ENCODE measurements around the gene SETX.

The SETX gene

DNA sequence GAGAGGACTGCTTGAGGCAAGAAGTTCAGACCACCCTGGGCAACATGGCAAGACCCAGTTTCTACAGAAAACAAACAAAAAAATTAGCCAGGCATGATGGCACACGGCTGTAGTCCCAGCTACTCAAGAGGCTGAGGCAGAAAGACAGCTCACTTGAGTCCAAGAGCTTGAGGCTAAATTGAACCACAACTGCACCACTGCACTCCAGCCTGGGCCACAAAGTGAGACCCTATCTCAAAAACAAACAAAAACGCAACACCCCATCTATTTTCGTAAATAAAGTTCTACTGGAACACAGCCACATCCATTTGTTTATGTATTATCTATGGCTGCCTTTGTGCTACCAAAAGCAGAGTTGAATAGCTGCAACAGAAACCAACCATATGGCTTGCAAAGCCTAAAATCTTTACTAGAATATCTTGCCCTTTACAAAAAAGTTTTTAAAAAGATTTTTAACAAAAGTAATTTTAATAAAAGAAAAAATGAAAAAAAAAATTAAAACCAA is 67.5 kb downstream of the SETX start:
- no peak for DNase-seq (ENCODE audit: low read depth in 1 of 2, low spot score in 1 of 2)

GRCh38 chr9:132283863-132284262 is 70.9 kb downstream of the SETX start:
- DNase-seq (ENCODE audit: low read depth in 1 of 2, low spot score in 1 of 2), result no peak

DNA sequence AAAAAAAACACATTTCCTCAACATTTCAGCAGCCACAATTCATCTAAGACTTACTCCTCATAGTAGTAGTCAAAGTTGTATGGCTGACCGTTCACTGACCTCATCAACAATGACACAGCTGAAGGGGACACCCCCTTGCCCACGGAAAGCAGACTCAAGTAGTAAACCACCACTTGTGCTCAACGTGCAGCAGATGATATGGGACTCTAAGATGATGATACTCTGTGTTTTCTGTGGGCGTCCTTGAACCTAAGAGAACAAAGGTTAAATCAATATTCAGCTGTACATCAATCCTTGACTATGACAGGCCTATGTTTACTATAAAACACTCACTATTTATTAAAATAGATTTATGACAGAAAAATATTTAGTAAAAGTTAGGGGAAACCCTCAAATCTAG is 71.6 kb downstream of the SETX start:
- no peak for DNase-seq (ENCODE audit: low read depth in 1 of 2, low spot score in 1 of 2)

DNA sequence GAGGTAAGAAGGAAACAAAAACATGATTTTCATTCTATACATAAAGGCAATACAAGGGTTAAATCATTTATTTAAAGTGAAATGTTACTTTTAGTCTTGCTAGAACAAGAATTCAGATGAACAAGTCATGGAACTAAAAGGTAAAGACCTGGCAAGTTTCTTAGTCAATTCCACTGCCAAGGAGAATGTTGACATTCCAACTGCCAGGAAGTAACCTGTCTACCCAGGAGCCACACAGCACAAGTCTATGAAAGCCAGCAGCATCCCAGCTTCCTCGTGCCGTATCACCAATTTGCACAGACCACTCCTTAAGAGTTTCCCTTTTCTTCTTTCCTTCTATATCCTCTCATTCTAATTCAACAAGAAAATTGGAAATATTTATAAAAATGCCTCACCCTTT is 79.9 kb downstream of the SETX start:
- DNase-seq (ENCODE audit: low read depth in 1 of 2, low spot score in 1 of 2), result no peak

GRCh38 chr9:132269704-132270516 is 84.9 kb downstream of the SETX start:
- peak in 1 of 2 donors; percentile 38 for DNase-seq (ENCODE audit: low read depth in 1 of 2, low spot score in 1 of 2)

GRCh38 chr9:132268725-132269352 is 85.9 kb downstream of the SETX start:
- peak; percentile 36 to 41 for DNase-seq (ENCODE audit: low read depth in 1 of 2, low spot score in 1 of 2)

DNA sequence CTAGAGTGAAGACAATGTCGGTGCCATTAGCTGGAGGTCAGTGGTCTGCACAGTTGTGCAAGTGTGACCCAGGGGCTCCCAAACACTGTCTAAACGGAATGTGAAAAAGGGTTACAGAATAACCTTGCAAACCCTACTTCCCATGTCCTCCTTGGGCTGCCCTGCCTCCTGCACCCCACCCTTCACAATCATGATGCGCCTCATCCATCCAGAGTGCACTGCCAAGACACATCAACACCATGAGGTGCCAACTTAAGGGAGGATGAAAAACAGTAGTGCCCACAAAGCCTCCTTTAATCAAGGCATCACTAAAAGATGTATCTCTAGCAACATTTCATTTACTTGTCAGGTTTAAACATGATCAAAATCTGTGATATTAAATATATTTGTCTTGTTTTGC is 87.1 kb downstream of the SETX start:
- no peak for DNase-seq (ENCODE audit: low read depth in 1 of 2, low spot score in 1 of 2)

DNA sequence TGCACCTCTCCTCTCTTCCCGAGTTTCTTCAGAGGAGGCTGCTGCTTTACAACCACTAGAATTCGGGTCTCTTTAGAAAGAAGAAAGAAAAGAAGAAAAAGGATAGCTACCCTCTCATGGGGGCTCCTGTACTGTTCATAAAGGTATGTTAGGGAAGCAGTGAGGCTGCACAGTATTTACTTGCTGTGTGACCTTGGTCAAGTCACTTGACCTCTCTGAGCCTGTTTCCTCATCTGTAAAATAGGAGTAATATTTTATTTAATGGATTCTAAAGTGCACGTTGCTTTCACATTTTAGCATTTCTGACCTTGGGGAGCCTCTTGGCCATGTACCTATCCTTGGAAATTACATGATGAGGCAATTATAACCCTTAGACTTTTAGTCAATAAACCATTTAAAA is 88.8 kb downstream of the SETX start:
- no peak for DNase-seq (ENCODE audit: low read depth in 1 of 2, low spot score in 1 of 2)

GRCh38 chr9:132260846-132261245 is 93.9 kb downstream of the SETX start:
- DNase-seq (ENCODE audit: low read depth in 1 of 2, low spot score in 1 of 2), result no peak

- no peak for DNase-seq (ENCODE audit: low read depth in 1 of 2, low spot score in 1 of 2)
Measured at GRCh38 chr9:132250324-132251262, 104.2 kb downstream of the SETX start.

- DNase-seq (ENCODE audit: low read depth in 1 of 2, low spot score in 1 of 2), result no peak
Measured at GRCh38 chr9:132249690-132250089, 105.1 kb downstream of the SETX start.

GRCh38 chr9:132249123-132249522 is 105.7 kb downstream of the SETX start:
- DNase-seq (ENCODE audit: low read depth in 1 of 2, low spot score in 1 of 2), result no peak

GRCh38 chr9:132247942-132248341 is 106.8 kb downstream of the SETX start:
- DNase-seq (ENCODE audit: low read depth in 1 of 2, low spot score in 1 of 2), result no peak

DNA sequence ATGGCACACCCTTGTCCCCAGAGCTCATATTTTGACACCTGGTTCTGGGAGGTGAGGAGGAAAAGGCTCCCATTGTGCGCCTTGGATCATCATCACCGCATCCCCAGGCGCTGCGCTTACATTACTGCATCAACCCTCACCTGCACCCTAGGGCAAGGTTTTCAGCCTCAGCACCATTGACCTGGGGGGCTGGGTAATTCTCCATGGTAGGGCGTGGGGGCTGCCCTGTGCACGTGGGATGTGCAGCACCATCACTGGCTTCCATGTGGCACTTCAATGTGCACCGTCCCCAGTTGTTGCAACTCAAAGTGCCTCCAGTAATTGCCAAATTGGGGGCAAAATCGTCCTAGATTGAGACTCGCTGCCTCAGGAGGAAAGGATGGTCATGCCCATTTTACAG is 109.3 kb downstream of the SETX start:
- DNase-seq (ENCODE audit: low read depth in 1 of 2, low spot score in 1 of 2), result no peak

- no peak for DNase-seq (ENCODE audit: low read depth in 1 of 2, low spot score in 1 of 2)
Measured at GRCh38 chr9:132244582-132245455, 110.0 kb downstream of the SETX start.

DNA sequence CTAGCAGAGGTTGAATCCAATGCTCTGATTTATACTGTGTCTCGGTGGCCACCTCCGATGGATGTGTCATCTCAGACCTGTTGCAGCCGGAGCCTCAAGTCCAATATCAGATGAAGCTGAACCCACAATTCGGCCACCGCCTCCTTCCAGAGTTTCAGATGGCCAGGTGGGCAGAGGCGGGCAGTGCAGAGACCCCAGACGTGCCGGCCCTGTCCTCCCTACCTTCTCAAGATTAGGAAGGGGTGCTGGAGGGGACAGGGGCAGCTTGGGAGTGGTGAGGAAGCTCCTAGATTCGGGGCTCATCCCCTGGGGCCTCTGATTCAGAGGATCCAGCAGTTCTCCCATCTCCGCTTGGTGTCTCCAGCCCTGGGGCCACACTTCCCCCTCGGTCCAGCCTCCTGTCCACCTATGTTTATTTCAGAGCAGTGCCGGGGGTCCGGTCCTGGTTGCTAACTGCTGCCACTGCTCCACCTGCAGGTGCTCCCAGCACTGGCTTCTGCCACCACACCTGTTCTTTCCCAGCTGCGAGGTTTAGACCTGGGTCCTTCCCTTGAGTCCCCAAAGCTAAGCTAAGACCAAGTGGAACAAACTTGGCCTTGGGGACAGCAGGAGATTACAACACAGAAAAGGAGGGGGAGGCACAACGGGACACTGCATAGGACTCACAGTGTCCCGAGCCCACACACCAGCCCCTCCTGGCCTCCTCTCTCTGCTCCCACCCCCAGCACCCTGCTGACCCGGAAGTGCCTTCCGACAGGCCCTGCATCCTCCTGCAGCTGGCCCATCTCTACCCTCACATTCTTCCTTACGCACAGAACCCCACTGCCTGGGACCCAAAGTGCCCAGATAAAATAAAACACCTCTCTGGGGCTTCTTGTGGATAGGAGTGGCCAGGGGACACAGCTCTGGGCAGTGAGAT is 111.4 kb downstream of the SETX start:
- DNase-seq (ENCODE audit: low read depth in 1 of 2, low spot score in 1 of 2), result no peak

GRCh38 chr9:132242621-132243155 is 112.1 kb downstream of the SETX start:
- no peak for DNase-seq (ENCODE audit: low read depth in 1 of 2, low spot score in 1 of 2)

- DNase-seq (ENCODE audit: low read depth in 1 of 2, low spot score in 1 of 2), result no peak
Measured at GRCh38 chr9:132241840-132242620, 112.8 kb downstream of the SETX start.
